GM12874 (cell line): ENCODE measurements around the gene PRKCG.

Experiments
- TF ChIP-seq, protein P1 (sequence below): IDR thresholded peaks from 2 replicates; pipeline ENCODE4 v1.5.1; 2011; ENCODE audit warnings: low read depth, mild to moderate bottlenecking, control low read depth, low read length, moderate library complexity; ENCODE audit not compliant: insufficient read depth

PRKCG gene

GRCh38 chr19:53865918-53866864 is 15.8 kb upstream of the PRKCG start:
- TF ChIP-seq, protein P1, sequence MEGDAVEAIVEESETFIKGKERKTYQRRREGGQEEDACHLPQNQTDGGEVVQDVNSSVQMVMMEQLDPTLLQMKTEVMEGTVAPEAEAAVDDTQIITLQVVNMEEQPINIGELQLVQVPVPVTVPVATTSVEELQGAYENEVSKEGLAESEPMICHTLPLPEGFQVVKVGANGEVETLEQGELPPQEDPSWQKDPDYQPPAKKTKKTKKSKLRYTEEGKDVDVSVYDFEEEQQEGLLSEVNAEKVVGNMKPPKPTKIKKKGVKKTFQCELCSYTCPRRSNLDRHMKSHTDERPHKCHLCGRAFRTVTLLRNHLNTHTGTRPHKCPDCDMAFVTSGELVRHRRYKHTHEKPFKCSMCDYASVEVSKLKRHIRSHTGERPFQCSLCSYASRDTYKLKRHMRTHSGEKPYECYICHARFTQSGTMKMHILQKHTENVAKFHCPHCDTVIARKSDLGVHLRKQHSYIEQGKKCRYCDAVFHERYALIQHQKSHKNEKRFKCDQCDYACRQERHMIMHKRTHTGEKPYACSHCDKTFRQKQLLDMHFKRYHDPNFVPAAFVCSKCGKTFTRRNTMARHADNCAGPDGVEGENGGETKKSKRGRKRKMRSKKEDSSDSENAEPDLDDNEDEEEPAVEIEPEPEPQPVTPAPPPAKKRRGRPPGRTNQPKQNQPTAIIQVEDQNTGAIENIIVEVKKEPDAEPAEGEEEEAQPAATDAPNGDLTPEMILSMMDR: no peak

DNA sequence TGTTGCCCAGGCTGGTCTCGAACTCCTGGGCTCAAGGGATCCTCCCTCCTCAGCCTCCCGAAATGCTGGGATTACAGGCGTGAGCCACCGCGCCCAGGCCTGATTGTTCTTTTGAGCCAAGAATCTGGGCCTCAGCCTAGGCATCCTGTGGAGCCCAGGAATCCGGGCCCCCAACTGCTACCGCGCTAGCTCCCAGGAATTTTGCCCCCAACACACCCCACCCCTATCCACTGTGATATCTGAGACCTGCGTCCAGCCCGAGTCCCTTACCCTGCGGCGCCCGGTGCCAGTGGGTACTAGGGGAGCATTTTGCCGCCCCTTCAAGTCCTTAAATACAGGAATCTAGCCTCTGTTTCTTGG is 15.2 kb upstream of the PRKCG start:
- TF ChIP-seq, protein P1: no peak

DNA sequence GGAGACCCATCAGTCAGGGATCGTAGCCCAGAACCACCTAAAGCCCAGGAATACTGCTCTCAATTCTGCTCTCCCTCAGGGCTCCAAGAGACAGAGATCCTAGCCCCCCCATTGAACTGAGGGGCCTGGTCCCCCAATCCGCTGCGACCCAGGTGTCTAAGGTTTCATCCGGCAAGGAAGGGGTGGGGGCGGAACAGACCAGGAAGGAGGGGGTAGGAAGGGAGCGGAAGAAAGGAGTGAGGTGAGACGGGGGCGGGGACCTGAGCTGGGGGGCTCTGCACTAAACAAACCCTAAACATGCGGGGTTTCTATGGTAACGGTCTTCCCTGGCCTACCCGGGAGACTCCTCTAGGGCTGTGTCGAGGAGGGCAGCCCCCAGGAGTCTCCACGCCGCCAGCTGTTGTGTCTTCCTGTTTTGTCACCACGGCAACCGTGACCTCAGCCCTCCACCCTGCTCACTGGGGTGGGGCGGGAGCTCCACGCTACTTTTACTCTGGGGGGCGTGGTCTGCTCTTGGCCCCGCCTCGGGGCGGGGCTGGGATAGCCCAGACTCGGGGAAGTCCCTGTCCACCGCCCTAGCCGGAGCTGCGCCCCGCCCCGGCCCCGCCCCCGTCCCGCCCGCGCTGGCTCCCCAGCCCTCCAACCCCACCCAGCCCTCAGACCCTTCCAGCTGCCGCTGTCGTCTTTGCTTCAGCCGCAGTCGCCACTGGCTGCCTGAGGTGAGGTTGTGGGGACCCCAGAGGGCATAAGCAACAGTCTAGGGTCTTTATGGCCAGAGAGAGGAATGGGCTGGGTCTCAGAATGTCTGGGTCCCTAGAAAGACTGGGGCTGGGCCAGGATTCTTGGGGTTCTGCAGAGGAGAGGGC is 14.5 kb upstream of the PRKCG start, which contains the start of gene MYADM:
TSS of gene MYADM (plus strand) at position 659 of the 866 bp plus-strand sequence. CDS start 5,647 bp downstream, outside the sequence.
- TF ChIP-seq, protein P1: no peak

GRCh38 chr19:53868091-53868891 is 13.7 kb upstream of the PRKCG start:
- TF ChIP-seq, protein P1: no peak

DNA sequence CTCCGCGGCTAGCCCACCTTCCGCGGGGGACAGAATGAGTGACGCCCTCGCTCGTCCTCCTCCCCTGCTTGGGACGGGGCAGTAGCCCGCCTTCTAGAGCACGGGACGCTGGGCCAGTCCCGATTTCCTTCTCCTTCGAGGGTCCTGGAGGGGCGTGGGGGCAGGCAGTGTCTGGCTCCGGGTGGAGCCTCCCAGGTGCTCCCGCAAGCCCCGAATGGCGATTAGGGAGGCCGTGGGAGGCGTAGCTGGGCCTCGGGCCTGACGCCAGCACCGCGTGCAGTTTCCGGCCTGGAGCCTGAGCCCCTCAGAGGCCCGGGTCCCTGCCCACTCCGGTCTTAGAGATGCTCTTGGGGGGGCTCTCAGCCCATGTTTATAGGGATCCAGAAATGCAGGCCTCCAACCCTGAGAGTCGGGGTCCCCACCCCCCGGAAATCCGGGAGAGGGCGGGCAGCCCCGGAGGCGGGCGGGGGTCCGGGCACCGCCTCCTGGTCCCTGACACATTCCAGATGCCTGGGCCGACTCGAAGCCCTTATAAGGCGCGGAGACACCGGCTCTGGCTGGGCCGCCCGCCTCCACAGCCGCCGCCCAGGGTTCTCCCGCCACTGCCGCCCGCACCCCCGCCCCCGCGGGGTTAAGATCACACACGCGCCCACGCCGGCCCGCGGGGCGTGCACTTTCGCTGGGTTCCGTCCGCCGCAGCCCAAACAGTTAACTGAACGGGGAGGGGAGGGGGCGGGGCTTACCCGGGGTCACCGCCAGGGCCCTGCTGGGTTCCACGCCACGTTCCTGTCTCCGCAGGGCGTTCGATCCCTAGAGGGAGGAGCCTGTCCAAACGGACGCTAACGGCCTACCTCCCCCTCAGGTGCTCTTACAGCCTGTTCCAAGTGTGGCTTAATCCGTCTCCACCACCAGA is 12.8 kb upstream of the PRKCG start:
- TF ChIP-seq, protein P1: peak; percentile 16; the same call in 1 of the 2 replicates

- TF ChIP-seq, protein P1: no peak
These were observed 11.5 kb upstream of the PRKCG start for GRCh38 chr19:53870485-53870844.
